RWPE1 (cell line): ENCODE measurements around the gene TRIM17.
"Not testable (repeated sequence)": the region's sequence is repeated elsewhere in the genome, so short reads cannot be mapped to it uniquely, and the experiment has no call there.

Experiments used
- CTCF ChIA-PET: fragments of 350-600 bp; sonication (Branson Sonifier 250); formaldehyde crosslinking; extraction: SDS; loops from one replicate; lab custom pipeline; 2021; lab: Yijun Ruan, JAX
- POLR2A ChIA-PET: fragments of 400-600 bp; formaldehyde crosslinking; extraction: SDS; loops from one replicate; lab custom pipeline; 2020; ENCODE audit warnings: antibody characterized with exemption; ENCODE audit not compliant: low non-redundant PET; lab: Yijun Ruan, JAX
- DNase-seq: peaks from one replicate; pipeline ENCODE4 v3.0.0; 2012; ENCODE audit warnings: low spot score
- H3K27ac ChIP-seq: fragments of 450-650 bp; 2 replicates; pipeline ENCODE4 v1.5.1; 2017
- CTCF ChIP-seq: fragments of 450-650 bp; conservative IDR thresholded peaks from 2 replicates; pipeline ENCODE4 v1.5.1; 2017; ENCODE audit warnings: low read depth, mild to moderate bottlenecking

Gene TRIM17

GRCh38 chr1:228443395-228443794 lies 26.7 kb upstream of the TRIM17 start:
- H3K27ac ChIP-seq: no peak overlapping the region
- ChIA-PET POLR2A (no interaction called here), CTCF (no interaction called here)
- TF ChIP-seq CTCF: no peak
- no peak for DNase-seq

DNA sequence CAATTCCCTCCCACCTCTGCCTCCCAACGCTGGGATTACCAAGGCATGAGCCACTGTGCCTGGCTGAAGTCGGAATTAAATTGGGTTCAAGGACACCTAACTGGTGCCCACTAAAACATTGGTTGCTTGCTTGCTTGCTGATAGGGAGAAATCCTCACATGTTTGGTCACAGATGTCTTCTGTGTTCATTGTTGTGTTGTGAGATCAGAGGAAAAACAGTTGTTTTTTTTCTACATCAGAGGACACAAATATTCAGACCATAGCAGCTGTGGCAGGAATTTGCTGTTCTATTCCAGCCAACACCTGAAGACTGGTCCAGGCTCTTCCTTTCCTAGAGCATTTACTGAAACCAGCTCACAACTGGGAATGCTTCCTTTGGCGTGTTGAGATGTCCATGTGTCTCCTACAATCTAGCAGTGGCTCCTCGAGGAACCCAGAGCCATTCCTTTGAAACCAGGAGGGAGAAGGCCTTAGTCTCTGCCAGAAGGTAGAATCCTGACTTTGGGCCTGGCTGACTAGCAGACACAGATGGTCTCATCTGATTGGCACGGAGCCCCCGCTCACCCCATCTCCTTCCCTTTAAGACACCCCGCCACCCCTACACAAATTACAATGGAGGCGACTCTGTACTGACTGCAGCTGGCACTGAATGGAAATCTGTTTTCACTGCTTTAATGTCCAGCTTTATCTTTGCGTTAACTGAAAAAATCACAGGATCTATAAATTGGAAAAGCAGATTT lies 24.3 kb upstream of the TRIM17 start:
- POLR2A ChIA-PET: no interaction called here
- no peak overlapping the region for H3K27ac ChIP-seq
- no peak for DNase-seq
- TF ChIP-seq CTCF: no peak
- CTCF ChIA-PET: no interaction called here

DNA sequence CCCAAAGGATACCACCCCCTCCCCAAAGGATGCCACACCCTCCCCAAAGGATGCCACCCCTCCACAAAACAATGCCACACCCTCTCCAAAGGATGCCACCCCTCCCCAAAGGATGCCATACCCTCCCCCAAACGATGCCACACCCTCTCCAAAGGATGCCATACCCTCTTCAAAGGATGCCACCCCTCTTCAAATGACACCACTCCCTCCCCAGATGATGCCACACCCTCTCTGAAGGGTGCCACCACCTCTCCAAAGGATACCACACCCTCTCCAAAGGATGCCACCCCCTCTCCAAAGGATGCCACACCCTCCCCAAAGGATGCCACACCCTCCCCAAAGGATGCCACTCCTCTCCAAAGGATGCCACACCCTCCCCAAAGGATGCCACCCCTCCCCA lies 21.6 kb upstream of the TRIM17 start:
- ChIA-PET CTCF (no interaction called here), POLR2A (no interaction called here)
- no peak for DNase-seq
- no peak for TF ChIP-seq CTCF
- no peak overlapping the region for H3K27ac ChIP-seq

- TF ChIP-seq CTCF: no peak
- no peak overlapping the region for H3K27ac ChIP-seq
- ChIA-PET POLR2A (no interaction called here), CTCF (interaction anchor here (0.6 kb wide), 1 partner anchor 14 kb away, joined by 3 read pairs; no protein-coding TSS in a partner anchor)
- DNase-seq: no peak
Measured at GRCh38 chr1:228437424-228437962, 20.8 kb upstream of the TRIM17 start.

- CTCF ChIA-PET: no interaction called here
- DNase-seq: no peak
Measured at GRCh38 chr1:228434689-228435088, 18.0 kb upstream of the TRIM17 start.

DNA sequence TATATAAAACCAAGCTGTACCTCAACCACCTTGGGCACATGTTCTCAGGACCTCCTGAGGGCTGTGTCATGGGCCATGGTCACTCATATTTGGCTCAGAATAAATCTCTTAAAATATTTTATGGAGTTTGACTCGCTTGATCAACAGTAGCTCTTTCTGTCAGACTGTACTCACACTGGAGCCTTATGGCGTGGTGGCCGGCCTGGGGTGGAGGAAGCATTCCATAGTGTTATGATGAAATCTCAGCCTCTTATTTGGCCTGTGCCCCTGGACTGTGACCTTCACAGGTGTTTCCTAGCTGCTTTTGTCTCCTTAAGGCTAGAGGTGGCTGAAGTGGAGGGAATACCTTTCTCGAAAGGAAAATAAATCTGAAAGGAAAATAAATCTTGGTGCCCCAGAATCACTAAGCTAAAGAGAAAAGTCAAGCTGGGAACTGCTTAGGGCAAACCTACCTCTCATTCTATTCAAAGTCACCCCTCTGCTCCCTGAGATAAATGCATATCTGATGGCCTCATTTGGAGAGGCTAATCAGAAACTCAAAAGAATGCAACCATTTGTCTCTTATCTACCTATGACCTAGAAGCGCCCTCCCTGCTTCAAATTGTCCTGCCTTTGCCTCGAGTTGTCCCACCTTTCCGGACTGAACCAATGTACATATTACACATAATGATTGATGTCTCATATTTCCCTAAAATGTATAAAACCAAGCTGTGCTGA lies 16.8 kb upstream of the TRIM17 start:
- DNase-seq, POLR2A ChIA-PET, H3K27ac ChIP-seq: not testable (repeated sequence)
- CTCF ChIA-PET: interaction anchor here (0.6 to 0.9 kb wide), 2 partner anchors 434 to 436 kb away, joined by 3 read pairs; no protein-coding TSS in a partner anchor

More at GRCh38 chr1:228434689-228435088, 18.0 kb upstream of the TRIM17 start:
- no peak for TF ChIP-seq CTCF
- H3K27ac ChIP-seq: no peak overlapping the region
- POLR2A ChIA-PET: no interaction called here
